Ecto neural progenitor cell (in vitro differentiated cells): ENCODE data around the gene CD28.

Experiments
- DNase-seq: peaks from one replicate; pipeline ENCODE4 v3.0.0-alpha.2; 2018; ENCODE audit warnings: low spot score

The CD28 gene

GRCh38 chr2:203718087-203718486 lies 11.6 kb downstream of the CD28 start:
- DNase-seq, result no peak

- no peak for DNase-seq
Observed at GRCh38 chr2:203719456-203720410, 13.3 kb downstream of the CD28 start.

DNA sequence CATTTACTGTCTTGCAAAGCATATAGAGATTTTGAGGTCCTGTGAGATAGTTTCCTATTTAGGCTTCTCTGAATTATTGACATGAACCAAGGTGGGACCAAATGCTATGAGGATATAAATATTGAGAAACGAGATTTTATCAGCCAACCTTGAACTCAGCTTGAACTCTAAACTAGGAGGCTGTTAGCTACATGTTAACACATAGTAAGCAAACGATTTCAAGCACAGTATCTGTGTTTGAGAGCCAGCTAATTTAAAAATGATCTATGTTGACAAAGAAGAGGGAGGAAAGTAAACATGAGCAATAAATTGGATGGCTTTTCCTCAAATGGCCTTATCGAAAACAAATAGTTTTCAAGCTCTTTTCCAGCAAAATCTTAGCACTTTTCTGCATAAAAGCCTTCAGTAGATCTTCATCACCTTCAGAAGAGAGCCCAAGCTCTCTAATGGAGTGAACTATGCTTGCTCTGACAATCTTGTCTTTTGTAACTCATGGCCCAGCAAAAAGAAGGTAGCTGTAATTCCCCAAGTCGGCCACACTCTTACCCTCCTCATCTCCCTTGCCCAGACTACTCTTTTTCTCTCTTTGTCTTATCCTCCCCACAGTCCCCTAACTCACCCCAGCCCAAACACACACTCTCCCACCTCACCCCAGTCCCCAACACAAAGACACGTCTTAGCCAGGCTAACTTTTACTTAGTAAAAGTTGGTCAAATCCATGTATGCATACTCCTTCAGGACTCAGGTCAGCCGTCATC lies 14.7 kb downstream of the CD28 start:
- no peak for DNase-seq

DNA sequence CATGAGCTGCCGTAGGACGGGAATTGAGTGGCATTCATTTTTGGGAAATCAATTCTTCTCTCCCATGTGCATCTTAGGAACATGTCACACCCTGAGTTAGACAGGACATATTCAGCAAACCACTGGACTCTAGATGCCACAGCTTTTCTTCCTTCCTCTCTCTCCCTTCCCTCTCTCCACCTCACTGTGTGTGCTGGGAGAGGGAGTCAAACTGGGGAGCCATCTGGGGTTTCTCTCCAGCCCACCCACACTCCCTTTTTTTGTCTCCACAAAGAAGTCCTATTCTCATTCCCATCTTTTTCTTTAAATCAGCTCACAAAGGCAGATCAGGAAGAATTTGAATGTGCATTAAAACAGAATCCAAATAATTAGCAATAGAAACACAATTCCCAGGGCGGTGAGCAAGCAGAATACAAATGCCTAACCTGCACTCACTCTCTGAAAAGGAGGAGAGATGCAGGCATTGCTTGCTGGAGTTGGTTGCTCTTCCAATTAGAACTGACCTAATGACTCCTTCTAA lies 15.4 kb downstream of the CD28 start:
- DNase-seq, result no peak

DNA sequence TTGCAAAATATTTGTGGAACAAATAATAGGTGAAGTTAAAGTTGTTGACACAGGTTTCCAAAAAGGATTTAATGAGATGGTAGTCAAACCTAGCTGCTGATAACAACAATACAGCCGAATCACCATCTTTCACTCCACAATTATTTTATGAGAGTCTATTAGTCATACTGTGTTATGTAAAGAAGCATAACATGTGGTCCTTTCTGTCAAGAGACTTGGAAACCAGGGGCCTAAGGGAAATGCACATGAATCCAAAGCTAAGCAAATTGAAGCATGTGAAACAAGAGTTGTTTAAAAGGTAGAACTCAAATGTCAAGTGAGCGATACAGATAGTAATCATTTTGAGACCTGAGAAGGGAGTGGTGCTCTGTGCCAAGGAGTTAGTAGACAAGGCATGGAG lies 16.0 kb downstream of the CD28 start:
- DNase-seq, result no peak

- no peak for DNase-seq
Observed at GRCh38 chr2:203728321-203728720, 21.9 kb downstream of the CD28 start.

GRCh38 chr2:203730076-203730729 lies 23.8 kb downstream of the CD28 start:
- no peak for DNase-seq

GRCh38 chr2:203730883-203731282 lies 24.4 kb downstream of the CD28 start:
- DNase-seq, result no peak

DNA sequence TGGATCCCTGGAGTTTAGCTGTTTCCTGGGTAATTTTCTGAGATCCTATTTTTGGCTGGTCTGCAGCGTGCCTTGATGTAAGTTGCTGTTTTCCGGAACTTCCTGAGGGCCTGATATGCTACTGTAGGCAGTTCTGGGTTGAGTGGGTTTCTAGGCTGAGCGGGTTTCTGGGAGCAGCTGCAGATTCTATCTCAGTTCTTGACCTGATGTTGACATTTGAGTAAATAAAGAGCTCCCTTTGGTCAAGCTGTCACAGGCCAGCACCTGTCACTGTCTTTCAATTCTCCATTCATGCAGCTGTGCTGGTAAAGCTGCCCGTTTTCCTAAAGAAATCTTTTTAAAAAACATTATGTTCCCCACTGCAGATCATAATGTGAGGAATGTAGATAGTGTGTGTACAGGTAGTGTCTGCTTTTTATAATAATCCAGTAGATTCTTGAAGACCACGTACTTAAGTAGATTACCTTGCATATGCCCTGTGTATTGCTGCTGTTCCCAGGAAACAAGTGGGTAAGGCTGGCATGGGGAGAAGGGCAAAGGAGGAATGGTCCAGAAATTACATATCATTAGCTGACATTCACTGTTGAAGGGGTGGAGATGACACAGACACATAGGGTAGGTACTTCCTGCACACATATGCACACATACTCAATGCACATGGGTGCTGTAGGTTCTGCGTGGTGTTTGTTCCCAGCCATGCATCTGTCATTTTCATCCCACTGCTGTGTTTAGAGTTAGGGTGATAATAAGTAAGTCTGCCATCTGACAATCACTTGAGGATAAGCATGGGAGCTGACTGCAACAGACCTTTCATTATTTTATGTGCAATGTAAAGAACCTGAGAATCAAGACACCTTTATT lies 25.9 kb downstream of the CD28 start:
- no peak for DNase-seq

DNA sequence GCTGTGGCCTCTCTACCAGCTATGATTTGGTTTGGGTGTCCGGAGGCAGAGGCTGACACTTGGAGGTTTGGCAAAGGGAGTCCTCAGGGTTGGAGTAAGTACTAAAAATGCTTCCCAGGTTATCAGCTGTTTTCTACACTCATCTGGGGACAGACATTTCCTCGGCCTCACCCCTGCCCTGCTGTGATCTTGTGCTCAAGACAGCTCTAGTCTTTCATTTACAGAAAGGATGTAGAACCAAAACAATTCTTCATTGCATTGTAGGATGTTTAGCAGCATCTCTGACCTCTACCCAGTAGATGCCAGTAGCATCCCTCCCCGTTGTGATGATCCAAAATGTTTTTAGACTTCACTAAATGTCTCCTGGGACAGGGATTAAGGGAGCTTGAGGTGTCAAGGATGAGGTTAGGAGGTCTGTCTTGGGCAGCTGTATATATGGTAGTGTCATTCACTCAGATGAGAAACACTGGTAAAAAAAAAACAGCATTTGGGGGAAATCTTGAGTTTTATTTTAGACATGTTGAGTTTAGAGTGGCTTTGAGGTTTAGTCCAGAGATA lies 26.6 kb downstream of the CD28 start:
- no peak for DNase-seq

GRCh38 chr2:203733684-203734083 lies 27.2 kb downstream of the CD28 start:
- no peak for DNase-seq

- no peak for DNase-seq
Observed at GRCh38 chr2:203734276-203734983, 28.0 kb downstream of the CD28 start.

- no peak for DNase-seq
Observed at GRCh38 chr2:203737360-203737759, 30.9 kb downstream of the CD28 start.

DNA sequence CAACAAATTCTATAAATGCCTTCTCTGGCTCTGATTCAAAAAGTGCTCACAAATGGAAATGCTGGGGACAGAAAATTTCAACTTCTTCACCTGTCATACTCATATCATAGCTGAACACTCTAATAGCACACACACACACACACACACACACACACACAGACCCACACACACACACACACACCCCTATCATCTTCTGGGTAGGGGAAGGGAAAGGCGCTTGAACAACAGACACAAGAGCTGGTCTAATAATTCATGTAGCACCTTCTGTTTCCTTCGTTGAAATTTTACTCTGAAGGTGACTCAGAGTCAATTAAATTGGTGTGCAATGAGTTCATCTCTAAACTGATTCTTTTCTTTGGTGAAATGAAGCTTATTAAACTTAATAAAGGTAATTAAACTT lies 32.9 kb downstream of the CD28 start:
- no peak for DNase-seq

- no peak for DNase-seq
Observed at GRCh38 chr2:203740871-203741281, 34.4 kb downstream of the CD28 start.

- no peak for DNase-seq
Observed at GRCh38 chr2:203741566-203741965, 35.1 kb downstream of the CD28 start.

GRCh38 chr2:203743441-203743981 lies 37.1 kb downstream of the CD28 start:
- DNase-seq, result no peak

- no peak for DNase-seq
Observed at GRCh38 chr2:203744091-203744490, 37.7 kb downstream of the CD28 start.

DNA sequence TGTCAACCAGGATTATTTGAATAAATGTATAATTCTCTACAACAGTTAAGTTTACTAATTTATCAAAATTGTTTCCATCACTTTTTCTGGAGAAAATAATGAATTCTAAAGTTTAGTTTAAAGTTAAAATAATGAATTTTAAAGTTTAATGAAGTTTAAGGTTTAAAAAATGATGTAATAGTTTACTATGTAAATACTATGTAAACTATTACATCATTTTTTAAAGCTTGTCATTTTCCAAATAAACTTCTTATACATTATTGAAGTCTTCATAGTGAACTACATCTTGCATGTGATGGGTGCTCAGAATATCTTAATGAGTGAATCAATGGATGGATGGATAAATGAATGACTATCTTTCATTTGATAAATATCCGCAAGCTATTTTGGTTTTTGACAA lies 38.8 kb downstream of the CD28 start:
- DNase-seq, result no peak
